ENCODE results near the gene NUBP2.

GRCh38 chr16:1786242-1787055, 3.7 kb downstream of the NUBP2 start:
- TF ChIP-seq CTCF (conservative IDR thresholded peaks at IDR 0.05; ENCODE audit: low read length) = no peak
- TF ChIP-seq EZH2phosphoT487 (IDR thresholded peaks at IDR 0.05; ENCODE audit: borderline replicate concordance) = no peak
